ENCODE results near the gene NXPE3. TPM values are rescaled to one million over a fixed set of nuclear protein-coding genes. Genes with fewer than 3 reads are reported as not detected.

The NXPE3 gene
- total RNA-seq (10 to 100 TPM; 30.2 to 50.3 (median 35.7) TPM), polyA plus RNA-seq (10 to 100 TPM in 1 of 2 donors, 1 to 10 TPM in 1; 7.6 to 11.7 TPM)
- long read RNA-seq, donor 1, full-length matches to known transcripts, result 65 of 116 reads
- long read RNA-seq, donor 1, partial matches to known transcripts, result 15 of 116 reads
- long read RNA-seq, donor 1, other reads (novel, unspliced or antisense), result 36 of 116 reads
- long read RNA-seq, donor 2, full-length matches to known transcripts, result 79 of 130 reads
- long read RNA-seq, donor 2, partial matches to known transcripts, result 15 of 130 reads
- long read RNA-seq, donor 2, other reads (novel, unspliced or antisense), result 36 of 130 reads
- long read RNA-seq, donor 3, full-length matches to known transcripts, result 52 of 98 reads
- long read RNA-seq, donor 3, partial matches to known transcripts, result 9 of 98 reads
- long read RNA-seq, donor 3, other reads (novel, unspliced or antisense), result 37 of 98 reads

DNA sequence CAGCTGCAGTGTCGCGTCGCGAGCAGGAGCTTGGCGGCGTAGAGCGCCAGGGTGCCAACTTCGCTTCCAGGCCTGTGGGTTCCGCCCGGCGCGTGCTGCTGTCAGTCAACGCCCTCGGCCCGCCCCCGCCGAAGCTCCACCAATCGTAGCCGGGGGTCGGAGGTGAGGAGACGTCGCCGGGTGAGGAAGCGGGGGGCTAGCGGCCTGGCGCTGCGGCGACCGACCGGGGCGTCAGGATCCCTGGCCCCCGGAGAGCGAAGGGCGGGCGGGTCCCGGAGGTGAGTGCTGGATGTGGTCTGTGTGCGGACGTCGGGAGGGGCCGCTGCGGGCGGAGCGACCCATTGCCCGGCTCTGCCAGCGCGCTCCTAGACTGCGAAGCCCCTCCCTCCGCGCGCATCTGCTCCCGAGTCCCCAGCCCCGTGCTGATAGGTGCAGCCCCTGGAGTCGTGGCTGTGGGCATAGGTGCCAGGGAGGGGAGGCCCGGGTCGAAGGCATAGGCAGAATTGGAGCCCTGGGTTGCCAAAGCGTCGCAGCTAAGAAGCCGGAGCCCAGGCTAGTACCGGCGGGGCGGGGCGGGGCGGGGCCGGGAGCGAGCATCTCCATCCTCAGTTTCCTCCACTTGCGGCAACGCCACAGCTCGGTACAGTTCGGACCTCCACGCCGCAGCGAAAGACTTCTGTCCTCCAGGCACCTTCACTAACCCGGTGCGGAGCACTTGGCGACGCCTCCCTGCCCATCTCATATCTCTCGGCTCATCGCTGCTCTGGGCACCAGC lies at the start of gene NXPE3:
NXPE3 (plus strand) TSS at position 165 of the 775 bp plus-strand sequence. CDS start 6,386 bp downstream, outside the sequence.
- TF ChIP-seq, protein P1, sequence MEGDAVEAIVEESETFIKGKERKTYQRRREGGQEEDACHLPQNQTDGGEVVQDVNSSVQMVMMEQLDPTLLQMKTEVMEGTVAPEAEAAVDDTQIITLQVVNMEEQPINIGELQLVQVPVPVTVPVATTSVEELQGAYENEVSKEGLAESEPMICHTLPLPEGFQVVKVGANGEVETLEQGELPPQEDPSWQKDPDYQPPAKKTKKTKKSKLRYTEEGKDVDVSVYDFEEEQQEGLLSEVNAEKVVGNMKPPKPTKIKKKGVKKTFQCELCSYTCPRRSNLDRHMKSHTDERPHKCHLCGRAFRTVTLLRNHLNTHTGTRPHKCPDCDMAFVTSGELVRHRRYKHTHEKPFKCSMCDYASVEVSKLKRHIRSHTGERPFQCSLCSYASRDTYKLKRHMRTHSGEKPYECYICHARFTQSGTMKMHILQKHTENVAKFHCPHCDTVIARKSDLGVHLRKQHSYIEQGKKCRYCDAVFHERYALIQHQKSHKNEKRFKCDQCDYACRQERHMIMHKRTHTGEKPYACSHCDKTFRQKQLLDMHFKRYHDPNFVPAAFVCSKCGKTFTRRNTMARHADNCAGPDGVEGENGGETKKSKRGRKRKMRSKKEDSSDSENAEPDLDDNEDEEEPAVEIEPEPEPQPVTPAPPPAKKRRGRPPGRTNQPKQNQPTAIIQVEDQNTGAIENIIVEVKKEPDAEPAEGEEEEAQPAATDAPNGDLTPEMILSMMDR (IDR thresholded peaks at IDR 0.05), result no peak
- peak; percentile 95 to 98 (median 96) for ATAC-seq
- Histone ChIP-seq H3K36me3 (peaks cover 0 to 22% (median 14%) of the 10 kb centered on the region in 9 donors), H3K27me3 (no peaks in the 10 kb centered on the region), H3K27ac (peak within 1 kb of the TSS; percentile 51 to 95 (median 90)), H3K4me1 (peaks cover 0 to 30% (median 25%) of the 10 kb centered on the region in 9 donors), H3K4me3 (peak within 1 kb of the TSS; percentile 59 to 98 (median 81)), H3K9me3 (no peaks in the 10 kb centered on the region)
- WGBS, 2 donors, result 0 to 1% methylated on average over 76 to 78 of the region's 78 CpGs
- intact Hi-C loops (cut with DNase I), result loop anchor here in 4 of 10 donors (2.0 to 10.0 kb wide), 5 partner anchors 47 to 92 kb away; partner anchors contain the start of genes CEP97 (in 2 of the 4) and RPL24 (in 1 of the 4)
- peak; percentile 92 to 94 for DNase-seq

DNA sequence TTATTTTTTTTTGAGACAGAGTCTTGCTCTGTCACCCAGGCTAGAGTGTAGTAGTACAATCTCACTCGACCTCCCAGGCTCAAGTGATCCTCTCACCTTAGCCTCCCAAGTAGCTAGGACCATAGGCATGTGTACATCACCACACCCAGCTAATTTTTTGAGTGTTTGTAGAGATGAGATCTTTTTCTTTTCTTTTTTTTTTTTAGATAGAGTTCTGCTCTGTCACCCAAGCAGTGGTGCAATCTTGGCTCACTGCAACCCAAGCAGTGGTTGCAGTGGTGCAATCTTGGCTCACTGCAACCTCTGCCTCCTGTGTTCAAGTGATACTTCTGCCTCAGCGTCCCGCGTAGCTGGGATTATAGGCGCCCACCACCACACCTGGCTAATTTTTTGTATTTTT lies 49.4 kb upstream of the NXPE3 start:
- Histone ChIP-seq H3K27me3 (no peaks in the 10 kb centered on the region), H3K4me1 (peaks cover 0 to 12% (median 9%) of the 10 kb centered on the region in 9 donors), H3K27ac (no peak overlapping the region), H3K9me3 (no peaks in the 10 kb centered on the region), H3K4me3 (no peak overlapping the region), H3K36me3 (peaks cover 0 to 80% (median 25%) of the 10 kb centered on the region in 9 donors)
- 93% methylated on average over 5 of the region's 5 CpGs for WGBS, 2 donors
- TF ChIP-seq, protein P1 (IDR thresholded peaks at IDR 0.05), result no peak
- DNase-seq, result no peak
- intact Hi-C loops (cut with DNase I), result loop anchor here in 3 of 10 donors (5.0 to 10.0 kb wide), 3 partner anchors 45 to 55 kb away; partner anchors contain the start of gene NXPE3 (in 2 of the 3)
- no peak for ATAC-seq

DNA sequence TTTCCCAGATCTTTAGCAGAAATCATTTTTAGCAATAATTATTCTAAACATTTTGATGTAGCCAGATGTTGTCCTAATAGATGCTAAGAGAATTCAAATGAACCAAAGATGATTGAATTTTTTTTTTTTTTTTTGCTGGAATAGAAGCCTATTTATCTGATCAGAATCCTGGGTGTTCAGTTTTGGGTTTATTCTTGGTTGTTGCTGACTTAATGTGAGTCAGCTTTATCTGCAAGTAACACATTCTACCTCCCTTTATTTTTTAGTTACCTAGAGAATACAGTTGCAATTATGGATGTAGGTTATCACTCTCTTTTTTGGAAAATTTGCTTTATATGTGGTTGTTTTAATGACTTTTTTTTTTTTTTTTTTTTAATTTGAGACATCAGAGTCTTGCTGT lies 48.2 kb upstream of the NXPE3 start:
- intact Hi-C loops (cut with DNase I), result loop anchor here in 1 of 10 donors (5.0 kb wide), 1 partner anchor 46 kb away; the partner anchor contains the start of gene NXPE3
- no peak for DNase-seq
- H3K27me3 ChIP-seq, result no peaks in the 10 kb centered on the region
- TF ChIP-seq, protein P1 (IDR thresholded peaks at IDR 0.05), result no peak
- no peak overlapping the region for H3K27ac ChIP-seq
- H3K36me3 ChIP-seq, result peaks cover 0 to 93% (median 28%) of the 10 kb centered on the region in 9 donors
- H3K4me1 ChIP-seq, result peaks cover 0 to 8% (median 3%) of the 10 kb centered on the region in 9 donors
- no peak overlapping the region for H3K4me3 ChIP-seq
- H3K9me3 ChIP-seq, result no peaks in the 10 kb centered on the region
- no peak for ATAC-seq

DNA sequence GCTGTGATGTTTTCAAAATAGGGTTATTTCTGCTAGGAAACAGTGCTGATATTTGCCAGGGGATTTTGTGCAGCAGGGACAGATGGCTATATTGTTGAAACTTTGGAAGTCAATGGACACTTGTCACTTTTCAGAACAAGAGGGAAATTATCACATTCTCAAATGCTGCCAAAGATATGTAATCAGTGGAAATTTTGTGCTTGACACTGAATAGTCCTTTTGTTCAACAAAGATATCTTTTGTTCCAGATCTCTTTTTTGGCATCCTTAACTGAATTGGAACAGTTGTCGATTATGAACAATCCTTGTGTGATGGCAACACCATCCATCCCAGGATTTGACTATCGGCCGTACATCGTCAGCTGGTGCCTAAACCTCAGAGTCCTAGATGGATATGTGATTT lies 46.8 kb upstream of the NXPE3 start:
- ATAC-seq (no peak), DNase-seq (no peak)
- Histone ChIP-seq H3K4me1 (no peaks in the 10 kb centered on the region), H3K4me3 (no peak overlapping the region), H3K9me3 (no peaks in the 10 kb centered on the region), H3K36me3 (peaks cover 0 to 100% (median 35%) of the 10 kb centered on the region in 9 donors), H3K27me3 (no peaks in the 10 kb centered on the region), H3K27ac (no peak overlapping the region)
- intact Hi-C loops (cut with DNase I), result loop anchor here in 1 of 10 donors (5.0 kb wide), 1 partner anchor 45 kb away; the partner anchor contains the start of gene NXPE3
- 80 to 88% methylated on average over 4 of the region's 4 CpGs for WGBS, 2 donors
- TF ChIP-seq, protein P1 (IDR thresholded peaks at IDR 0.05), result no peak

Measured in heart right ventricle (tissue), 16 donors.